Ishikawa (cell line): ENCODE results near the gene UQCC2.

Source experiments
- CEBPB ChIP-seq: IDR thresholded peaks from 2 replicates; pipeline ENCODE4 v1.6.1; 2012
- EP300 ChIP-seq: IDR thresholded peaks from 2 replicates; pipeline ENCODE4 v1.6.1; 2012; ENCODE audit warnings: borderline replicate concordance
- MAX ChIP-seq: IDR thresholded peaks from 2 replicates; pipeline ENCODE4 v1.6.1; 2012
- TCF12 ChIP-seq: IDR thresholded peaks from 2 replicates; pipeline ENCODE4 v1.6.1; 2012; ENCODE audit warnings: low read depth
- YY1 ChIP-seq: IDR thresholded peaks from 2 replicates; pipeline ENCODE4 v1.6.1; 2012; ENCODE audit warnings: low read depth
- ZBTB7A ChIP-seq: IDR thresholded peaks from 2 replicates; pipeline ENCODE4 v1.6.1; 2012; ENCODE audit warnings: low read depth

- no peak for TF ChIP-seq MAX
- no peak for TF ChIP-seq CEBPB
- no peak for TF ChIP-seq EP300
- TF ChIP-seq YY1 = no peak
- TF ChIP-seq TCF12 = no peak
- no peak for TF ChIP-seq ZBTB7A
Measured at GRCh38 chr6:33730611-33731010, 19.1 kb upstream of the UQCC2 start.
